GM19351 (cell line): ENCODE measurements around the gene ASCC1.

ENCODE experiments used
- ATAC-seq: cut with Tn5 transposase; IDR thresholded peaks from one replicate; pipeline ENCODE4 v1.9.1; 2021; ENCODE audit warnings: mild to moderate bottlenecking, moderate library complexity; ENCODE audit not compliant: unreplicated experiment

The ASCC1 gene

GRCh38 chr10:72086466-72087391 is 129.3 kb downstream of the ASCC1 start:
- no peak for ATAC-seq

- ATAC-seq, result no peak
Measured at GRCh38 chr10:72085864-72086465, 130.1 kb downstream of the ASCC1 start.

DNA sequence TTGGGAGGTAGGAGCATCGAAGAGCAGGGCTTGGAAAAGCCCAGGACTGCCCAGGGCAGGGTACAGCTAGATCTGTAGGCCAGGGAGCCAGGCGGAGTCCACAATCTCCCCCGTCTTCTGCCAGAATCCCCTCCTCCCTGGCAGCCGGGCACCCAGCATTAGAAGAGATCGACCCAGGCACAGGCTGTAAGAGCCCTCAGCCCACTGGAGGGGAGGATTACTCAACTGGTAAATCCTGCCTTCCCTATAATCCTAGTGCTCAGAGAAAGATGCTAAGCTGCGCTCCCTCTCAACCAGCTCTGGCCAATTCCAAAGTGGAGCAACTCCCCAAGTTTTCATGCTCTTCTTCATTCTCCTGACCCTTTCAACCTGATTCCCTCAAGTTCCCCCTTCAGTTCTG is 130.9 kb downstream of the ASCC1 start:
- no peak for ATAC-seq

GRCh38 chr10:72083790-72084459 is 132.2 kb downstream of the ASCC1 start:
- no peak for ATAC-seq

DNA sequence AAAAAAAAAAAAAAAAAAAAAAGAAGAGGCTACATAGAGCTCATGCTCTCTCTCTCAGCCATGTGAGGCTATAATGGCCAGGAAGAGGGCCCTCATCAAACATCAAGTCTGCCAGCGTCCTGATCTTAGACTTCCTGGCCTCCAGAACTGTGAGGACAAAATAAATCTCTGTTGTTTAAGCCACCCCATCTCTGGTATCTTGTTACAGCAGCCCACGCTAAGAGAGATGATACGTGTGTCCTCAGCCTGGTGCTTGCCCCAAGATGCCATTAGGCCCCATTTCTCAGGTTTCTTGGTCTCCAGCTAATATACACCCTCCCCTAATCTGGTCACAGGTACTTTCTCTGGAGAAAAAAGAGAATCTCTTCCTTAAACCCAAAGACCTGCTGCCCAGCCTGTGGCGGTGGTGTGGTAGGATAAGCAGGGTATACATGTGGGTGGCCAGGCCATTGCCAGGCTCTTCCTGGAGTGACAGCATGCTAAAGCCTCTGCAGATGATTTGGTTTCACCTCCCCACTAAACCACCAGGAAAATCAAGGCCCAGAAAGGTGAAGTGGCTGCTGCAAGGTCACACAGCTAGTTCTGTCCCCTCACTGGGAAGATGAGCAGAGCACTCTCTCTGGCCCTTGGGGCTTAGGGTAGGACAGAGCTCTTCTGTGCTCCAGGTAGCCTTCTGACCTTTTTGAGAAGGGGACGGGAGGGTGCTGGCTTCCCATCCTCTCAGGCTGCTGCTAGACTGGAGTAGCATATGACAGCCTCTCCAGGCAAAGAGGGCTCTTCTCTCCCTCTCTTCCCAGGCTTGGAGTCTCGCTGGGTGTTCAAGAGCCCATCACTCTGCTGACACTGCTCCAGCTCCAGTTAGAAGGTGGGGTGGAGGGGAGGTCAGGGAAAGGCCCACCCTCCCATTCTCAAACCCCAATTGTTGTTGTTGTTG is 133.0 kb downstream of the ASCC1 start:
- no peak for ATAC-seq

DNA sequence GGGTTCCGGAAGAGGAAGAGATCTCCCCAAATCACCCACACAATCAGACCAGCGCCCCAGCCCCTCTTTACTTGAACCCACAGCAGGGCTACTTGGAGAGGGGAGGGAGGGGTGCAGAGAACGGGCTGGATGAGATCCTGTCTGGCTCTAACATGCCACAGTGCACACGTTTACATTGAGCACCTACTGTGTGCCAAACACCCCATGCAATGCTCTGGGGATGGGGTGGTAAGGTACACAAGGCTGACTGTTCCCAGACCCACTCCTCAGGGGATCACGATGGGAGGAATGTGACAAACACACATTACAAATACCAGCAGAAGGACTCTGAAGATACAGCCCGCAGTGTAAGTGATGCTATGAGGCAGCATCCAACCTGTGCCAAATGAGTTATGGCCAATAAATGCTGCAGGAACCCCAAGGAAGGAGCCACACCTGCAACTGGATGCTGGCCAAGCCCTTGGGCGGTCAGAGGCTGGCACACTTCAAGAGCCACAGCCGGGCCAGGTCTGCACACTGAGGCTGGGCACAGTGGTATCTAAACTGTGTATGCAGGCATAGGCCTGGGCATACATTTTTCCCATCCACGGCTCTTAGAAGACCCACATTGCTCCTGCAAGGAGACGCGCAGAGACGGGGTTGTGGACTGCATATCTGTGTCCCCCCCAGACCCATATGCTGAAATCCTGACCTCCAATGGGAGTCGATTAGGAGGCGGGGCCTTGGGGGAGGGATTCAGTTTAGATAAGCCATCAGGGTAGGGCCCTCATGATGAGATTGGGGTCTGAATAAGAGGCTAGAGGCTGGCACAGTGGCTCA is 134.1 kb downstream of the ASCC1 start:
- ATAC-seq, result no peak

DNA sequence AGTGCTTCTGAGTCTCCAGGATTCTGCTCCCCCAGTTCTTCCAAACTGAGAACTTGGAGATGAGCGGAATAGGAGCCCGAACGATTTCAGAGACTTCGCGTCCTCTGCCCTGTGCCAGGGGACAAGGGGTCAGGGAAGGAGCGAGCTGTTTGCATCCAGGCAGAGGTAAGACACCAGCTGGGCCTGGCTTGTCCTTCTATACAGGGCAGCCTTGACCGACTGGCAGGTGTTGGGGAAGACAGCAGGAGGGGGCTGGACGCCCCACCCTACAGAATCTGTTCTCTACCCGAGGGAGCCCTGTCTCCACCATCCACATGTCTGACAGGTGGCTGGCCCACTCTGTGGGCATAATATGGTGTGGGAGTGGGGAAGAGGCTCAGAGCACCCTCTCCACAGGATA is 134.9 kb downstream of the ASCC1 start:
- no peak for ATAC-seq

DNA sequence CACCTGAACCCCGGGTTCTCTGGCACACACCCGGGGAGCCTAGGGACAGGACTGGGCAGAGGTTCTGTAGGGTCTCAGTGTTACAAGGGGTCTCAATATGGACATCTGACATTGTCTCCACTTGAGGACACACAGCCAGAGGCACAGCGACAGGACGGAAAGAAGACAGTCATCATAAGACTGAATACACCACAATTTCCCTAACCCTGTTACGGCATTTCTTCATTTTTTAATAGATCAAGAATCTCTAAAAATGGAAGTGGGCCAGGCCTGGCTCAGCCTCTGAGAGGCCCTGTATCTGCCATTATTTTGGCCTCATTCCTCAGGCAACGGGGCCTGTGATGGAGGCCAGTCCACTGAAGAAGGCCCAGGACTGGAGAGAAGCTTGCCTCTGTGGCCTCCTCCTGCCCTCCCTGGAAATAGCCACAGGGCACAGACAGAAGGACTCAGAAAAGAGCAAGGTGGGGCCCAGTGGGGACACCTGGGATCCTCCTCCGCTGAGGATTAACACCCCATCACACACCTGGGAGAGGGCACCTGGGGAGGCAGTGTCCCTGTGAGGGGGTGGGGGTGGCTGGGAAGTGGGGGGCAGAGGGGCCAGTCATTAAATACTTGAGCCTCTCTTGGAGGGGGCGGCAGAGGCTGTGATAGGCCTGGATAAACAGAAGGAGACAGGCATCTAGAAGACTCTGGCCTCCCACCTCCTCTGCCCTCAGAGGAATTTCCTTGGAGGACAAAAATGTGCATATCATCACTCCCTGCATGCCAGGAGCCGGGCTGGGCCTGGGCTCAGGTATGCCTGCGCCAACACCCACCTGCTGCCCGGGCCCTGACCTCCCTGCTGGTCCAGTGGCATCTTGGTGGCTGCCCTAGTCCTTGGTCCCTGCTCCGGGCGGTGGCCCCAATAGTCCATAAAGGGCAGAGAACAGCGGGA is 135.8 kb downstream of the ASCC1 start:
- ATAC-seq, result no peak

DNA sequence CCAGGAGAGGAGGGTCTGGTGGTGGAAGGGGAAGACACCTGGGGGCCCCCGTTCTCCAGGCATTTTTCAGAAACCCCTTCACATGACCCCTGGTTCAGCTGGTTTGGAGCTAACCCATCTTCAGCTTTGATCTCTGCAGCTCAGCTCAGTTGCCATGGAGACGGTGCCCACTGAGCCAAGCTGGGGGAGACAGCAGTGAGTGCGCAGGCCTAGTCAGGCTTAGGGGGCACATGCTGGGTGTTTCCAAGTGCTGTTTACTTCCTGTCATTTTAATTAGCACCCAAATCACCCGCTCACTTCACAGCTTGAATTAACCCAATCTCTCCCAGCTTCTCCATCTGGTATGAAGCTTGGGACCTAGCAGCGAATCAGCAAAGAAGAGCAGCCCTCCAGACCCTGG is 136.7 kb downstream of the ASCC1 start:
- ATAC-seq, result no peak

DNA sequence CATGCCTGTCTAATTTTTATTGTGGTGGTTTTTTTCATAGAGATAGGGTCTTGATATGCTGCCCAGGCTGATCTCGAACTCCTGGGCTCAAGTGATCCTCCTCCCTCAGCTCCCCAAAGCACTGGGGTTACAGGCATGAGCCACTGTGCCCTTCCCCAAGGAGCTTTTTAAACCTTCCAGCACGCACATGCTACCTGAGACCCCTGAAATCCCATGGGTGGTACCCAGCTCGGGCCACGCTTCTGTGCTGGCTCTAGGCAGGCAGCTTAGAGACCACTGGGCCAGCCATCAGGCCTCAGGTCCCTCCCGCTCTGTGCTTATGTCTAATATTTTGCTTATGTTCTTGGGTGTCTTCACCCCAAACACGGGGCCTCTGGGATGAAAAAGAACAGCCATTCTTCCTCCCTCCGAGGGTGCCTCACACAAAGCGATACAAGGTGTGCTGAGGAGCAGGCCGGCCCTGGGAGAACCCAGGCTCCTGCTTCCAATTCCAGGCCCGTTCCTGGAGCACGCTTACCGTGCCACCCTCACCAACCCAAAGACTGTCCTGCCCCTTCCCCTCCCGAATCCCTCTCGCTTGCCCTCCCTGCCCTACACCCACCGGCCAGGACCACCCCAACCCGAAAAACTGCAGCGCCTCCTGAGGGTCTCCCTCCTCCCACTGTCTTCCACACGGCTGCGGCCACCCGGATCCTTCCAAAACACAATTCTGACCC is 138.6 kb downstream of the ASCC1 start:
- no peak for ATAC-seq

GRCh38 chr10:72076756-72077155 is 139.3 kb downstream of the ASCC1 start:
- no peak for ATAC-seq

- no peak for ATAC-seq
Measured at GRCh38 chr10:72075376-72076115, 140.5 kb downstream of the ASCC1 start.

GRCh38 chr10:72074574-72075375 is 141.3 kb downstream of the ASCC1 start:
- ATAC-seq, result no peak

- no peak for ATAC-seq
Measured at GRCh38 chr10:72073708-72074573, 142.1 kb downstream of the ASCC1 start.

DNA sequence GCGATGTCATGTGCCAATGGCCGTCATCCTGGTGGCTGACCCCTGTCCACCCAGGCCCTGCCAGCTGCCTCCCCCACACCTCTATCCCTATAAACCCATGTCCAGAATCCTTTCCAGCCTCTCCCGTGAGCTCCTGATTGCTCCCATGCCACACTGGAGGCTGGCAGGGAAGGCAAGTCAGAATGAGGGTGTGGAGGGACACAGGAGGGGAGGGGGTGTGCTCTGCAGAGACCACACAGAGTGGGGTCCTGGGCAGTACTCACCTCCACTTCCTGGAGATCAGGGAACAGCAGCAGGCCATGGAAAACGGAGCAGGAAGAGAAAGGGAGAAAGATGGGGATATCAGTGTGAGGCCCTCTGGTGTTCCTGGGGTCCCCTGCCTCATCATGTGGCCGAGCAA is 143.4 kb downstream of the ASCC1 start:
- ATAC-seq, result no peak

- ATAC-seq, result no peak
Measured at GRCh38 chr10:72072046-72072445, 144.0 kb downstream of the ASCC1 start.
